Stimulated activated CD4-positive, alpha-beta T cell treated with anti-CD3 and anti-CD28 coated beads, Interleukin-4, amount 100 ng/mL, for 1 hour (primary cell): Measurements from ENCODE around the gene NRXN3.

Experiments used
- DNase-seq: peaks from one replicate; pipeline ENCODE4 v3.0.0-alpha.2; 2020

The NRXN3 gene

DNA sequence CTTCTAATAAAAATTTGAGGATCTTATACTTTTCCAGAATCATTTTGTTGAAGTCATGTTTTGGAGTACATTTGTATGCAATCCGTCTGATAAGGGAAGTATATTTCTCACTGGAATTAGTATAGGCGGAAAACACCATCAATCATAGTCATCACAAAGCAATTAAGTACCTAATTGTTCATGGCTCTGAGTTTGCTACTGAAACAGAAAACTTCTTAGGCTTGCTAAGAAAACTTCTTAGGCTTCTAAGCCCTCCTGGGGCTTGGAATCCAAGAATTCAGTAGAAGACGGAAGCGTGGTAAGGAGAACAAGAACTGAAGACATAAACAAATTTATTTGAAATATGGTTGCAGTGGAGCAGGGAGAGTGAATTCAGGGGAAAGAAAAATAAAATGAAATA, 1404.9 kb downstream of the NRXN3 start:
- DNase-seq: no peak

DNA sequence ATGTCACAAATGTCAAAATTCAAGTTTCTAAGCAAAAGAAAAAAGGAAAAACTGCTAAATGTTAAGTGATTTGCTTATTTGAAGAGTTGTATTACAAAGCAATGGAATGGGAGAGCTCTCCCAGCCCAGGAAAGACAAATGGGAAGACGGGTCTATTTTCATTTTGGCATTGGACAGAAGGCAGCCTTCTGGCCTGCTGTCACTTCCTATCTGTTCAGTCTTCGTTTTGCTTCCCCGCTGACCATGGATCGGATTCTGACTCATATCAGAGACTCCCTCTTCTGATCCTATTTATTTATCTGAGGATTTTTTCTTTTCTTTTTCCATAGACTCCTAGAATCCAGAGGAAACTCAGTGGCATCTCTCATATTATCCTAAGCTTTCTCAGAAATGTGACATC, 1406.3 kb downstream of the NRXN3 start:
- DNase-seq: no peak

DNA sequence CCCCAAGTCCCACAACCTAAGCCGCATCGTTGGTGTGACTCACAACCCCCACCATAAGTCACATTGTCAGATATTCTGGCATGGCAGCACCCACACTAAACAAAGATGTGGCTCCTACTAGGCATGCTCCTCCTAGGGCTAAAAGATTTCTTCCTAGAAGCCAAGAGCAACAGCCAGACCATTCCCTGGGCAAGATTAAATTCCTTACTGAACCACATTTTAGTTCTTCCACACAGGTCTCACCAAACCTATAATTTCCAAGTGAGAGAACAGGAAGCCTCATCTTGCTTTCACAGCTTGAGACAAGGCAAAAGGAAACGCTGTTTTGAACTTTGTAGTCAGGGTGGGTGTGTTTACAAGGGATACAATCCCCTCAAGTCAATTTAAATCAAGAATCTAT, 1408.3 kb downstream of the NRXN3 start:
- DNase-seq: no peak

DNA sequence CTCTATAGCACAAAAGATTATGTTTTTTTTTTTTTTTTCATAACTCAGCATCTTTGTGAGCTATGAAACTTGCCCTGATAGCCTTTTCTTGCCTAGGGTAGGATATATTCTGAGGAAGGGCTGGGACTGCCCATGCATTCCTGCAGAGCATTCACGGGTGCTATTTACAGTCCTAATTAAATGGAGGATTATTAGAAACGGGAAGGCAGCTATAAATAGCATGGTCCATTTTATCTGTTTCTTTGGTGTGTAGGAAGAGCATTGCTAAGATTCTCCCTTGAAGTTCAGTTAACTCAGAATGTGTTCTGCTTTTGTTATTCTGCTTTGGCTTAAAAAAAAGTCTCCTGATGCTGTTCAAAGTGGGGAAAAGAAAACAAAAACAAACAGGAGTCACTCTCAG, 1410.2 kb downstream of the NRXN3 start:
- no peak for DNase-seq

DNA sequence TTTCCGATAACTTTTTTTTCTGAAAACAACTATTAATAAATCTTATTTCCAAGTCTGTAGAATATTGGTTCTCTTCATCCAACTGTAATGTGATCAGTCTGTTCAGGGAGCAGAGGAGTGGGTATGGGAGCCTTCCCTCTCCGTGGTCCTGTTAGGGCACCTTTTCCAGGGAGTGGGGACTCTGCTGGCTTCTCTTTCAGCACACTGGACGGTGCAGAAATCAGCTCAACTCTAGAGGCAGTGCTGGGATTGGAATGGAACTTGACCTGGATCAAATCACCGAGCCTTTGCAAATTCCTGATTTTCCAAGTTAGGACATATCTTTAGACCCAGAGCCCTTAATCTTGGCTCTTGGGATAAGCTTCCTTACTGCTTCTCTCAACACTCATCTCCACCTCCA, 1410.7 kb downstream of the NRXN3 start:
- DNase-seq: no peak

DNA sequence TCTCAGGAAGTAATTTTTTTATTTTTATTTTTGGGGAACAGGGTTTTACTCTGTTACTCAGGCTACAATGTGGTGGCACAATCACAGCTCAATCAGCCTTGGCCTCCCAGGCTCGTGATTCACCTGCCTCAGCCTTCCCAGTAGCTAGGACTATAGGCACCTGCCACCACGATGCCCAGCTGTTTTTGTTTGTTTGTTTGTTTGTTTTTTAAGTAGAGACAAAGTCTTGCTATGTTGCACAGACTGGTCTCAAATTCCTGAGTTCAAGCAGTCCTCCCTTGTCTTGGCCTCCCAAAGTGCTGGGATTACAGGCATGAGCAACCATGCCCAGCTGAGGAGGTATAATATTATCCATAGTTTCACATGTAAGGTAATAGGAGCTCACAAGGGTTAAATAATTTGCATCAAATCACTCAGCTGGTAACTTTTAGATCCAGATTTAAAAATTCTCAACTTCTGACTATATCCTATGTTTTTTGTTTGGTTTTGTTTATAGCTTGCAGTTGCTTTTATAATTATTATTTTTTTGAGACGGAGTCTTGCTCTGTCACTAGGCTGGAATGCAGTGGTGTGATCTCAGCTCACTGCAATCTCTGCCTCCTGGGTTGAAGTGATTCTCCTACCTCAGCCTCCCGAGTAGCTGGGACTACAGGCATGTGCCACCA, 1411.9 kb downstream of the NRXN3 start:
- no peak for DNase-seq

DNA sequence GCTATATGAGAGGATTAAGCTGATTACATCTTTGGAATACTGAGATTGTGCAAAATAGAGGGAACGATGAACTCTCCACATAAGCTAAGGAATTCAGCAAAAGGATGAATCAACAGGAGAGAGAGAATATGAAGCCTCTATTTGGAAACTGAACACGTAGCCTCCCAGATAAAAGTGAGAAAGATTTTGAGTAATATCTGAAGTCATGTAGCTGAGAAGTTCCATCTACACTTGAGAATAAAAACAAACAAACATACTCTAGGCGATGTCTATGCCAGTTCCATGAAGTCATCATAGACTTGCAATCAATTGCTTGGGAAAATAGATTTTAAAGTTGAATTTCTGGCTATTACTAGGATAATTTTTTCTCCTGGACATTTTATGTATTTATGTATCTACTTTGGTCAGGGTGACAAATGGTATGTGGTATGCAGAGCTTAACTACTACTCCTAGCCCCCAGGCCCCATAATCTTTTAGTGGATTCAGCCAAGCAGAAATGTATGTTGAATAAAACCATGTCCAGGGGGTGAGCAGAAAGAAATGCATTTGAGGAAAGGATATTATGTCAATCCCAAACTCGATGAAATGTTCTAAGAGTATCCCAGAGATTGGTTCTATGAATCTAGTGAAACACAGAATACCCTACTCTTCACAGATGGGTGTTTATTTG, 1413.7 kb downstream of the NRXN3 start:
- DNase-seq: no peak

DNA sequence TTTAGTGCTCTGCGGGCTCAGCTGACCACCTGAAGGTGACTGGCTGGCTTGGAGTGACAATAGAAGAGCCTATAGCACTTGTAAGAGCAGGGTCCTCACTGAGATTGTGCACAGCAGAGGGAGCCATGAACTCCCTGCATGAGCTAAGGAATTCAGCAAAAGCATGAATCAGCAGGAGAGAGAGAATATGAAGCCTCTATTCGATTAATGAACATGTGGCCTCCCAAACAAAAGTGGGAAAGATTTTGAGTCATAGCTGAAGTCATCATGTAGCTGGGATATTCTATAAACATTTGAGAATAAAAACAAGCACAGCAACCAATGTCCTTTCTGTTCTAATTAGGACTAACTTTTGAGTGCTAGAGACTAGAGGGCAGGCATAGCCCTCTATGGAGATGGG, 1414.5 kb downstream of the NRXN3 start:
- DNase-seq: no peak

DNA sequence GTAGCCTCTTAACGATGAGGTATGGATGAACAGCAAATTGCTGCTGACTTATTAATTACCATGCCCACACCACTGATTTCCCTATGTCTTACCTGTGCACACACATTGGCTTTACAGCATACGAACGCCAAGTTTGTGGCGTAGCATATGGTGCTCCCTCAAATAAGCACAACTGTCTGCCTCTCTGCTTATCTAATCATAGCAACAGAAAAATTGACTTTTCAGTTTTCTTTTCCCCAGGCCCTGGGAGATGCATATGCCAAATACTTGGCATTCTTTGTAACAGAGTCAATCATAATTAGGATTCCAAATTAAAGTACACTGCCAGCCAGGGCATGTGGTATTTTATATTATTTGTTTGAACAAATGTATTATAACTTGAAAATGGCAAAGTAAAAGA, 1415.7 kb downstream of the NRXN3 start:
- DNase-seq: no peak

DNA sequence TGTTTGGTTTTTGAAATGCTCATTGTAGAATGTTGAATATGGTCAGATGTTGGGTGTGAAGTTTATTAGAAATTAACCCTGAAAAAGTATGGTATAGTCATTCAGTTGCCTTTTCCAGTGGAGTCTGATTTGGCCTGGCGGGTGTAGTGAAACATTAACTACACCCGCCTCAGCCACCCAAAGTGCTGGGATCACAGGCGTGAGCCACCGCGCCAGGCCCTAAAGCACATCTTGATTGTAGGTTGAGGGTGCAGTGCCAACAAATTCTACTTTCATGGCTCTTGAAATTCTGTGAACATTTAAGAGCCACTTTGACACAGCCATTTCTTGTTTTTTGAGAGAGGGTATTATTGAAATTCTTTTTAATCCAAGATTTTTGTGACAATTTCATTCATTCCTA, 1416.2 kb downstream of the NRXN3 start:
- DNase-seq: no peak

DNA sequence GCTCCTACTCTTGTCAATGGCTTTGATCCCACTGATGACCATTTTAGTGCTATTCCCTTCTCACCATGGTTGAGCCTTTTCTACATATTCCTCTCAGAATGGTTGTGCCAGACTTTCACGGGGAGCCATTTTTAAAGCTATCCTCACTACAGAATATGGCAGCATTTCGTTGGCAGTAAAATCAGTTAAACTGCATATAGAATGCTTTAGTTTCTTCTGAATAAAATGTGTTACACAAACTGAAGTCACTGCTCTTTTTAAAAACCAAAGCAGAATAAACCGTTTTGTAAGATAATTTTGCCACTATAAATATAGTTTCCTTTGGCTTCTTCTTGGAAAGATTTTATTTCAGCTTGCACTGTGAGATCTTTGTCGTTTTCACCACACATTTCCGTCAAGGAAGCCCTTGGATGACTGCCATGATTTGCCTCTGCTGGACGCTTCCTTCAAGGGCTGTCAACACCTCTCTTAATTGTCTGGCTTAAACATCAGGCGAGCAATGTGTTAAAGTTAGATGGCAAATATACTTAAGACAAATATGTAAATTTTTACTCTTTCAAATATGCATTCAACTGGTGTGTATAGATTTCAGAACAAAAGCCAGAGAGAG, 1416.9 kb downstream of the NRXN3 start:
- no peak for DNase-seq

DNA sequence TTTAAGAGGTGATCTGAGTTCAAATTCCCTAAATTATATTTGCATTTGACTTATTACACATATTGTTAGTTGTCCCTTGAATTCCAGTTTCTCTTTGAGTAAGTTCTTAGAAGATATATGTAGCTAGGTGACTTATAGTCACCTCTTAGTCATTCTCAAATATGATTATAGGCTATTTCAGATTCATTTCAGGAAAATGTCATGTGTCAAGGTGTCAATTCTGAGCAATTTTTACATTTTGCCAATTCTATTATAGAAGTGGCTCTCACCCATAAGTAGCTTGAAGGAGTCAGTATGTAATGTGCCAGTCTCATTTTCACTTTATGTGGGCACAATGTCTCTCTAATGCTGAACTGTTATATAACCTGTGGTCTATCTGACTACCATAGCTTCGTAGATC, 1417.7 kb downstream of the NRXN3 start:
- no peak for DNase-seq

DNA sequence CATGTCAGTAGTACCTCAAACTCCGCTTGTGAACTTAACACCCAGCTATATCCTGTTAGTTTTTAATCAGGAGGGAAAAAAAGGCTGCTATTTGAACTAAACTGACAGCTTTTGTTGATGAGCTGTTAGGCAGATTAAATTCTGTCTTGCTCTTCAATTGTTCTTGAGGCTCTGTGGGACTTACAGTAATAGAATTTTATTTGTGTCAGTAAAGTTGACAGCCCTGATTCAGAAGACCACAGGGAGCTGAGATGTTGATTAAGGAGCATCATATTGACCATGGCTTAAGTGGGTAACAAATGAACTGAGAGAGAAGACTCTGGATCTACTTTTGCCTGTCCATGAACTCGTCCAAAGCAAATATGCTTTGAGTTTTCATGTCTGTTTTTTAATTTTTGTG, 1418.2 kb downstream of the NRXN3 start:
- no peak for DNase-seq

DNA sequence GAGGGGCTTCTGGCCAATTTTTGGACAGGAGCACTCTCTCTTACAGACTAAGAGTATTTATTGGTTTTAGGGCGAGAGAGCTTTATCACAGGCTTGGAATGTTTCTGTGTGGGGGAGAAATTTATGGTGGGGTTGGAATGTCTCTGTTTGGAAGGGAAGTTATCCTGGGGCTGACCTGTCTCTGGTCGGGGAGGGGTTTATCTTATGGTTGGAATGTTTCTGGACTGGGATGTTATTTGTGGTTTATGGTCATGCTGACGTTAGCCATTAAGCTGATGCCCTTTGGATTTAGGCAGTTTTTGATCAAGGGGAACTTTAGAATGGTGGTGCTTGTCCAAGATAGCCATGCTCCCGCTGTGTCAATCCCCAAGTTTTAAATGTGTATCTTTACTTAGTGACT, 1426.4 kb downstream of the NRXN3 start:
- DNase-seq: no peak

DNA sequence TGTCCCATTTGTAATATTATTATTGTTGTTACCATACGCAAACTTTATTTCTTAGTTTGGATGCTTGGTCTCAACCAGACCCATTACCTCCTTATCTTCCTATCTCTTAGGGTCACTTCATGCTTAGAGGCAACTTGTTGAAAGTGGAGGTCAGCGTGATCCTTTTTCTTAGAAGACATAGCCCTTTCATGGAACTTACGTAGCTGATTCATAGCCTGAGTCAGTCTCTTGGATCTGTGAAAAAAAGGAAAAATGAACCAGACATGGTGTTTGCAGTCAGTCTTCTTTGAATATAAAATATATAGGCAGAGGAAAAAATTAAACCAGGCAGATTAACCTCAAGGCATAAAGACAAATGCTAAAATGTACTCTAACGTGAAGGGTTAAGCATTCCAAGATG, 1427.4 kb downstream of the NRXN3 start:
- DNase-seq: no peak

DNA sequence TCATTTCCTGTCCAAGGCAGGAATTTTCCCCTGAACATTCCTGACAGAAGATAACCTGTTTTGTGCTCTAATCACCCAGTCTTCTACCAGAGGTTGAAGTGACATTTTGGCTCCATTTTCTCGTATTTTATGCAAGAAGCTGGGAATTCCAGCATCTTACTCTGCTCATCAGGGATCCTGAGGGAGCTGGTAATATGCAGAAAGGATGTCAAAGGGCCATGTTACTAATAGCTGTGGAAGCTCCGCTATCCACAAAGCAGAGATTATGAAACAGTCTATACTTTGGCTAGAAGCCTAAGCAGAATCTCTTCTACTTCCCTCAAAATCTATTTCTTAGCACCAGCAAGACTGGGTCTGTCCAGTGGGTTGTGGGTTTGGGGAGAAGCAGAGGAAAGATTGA, 1428.2 kb downstream of the NRXN3 start:
- no peak for DNase-seq

DNA sequence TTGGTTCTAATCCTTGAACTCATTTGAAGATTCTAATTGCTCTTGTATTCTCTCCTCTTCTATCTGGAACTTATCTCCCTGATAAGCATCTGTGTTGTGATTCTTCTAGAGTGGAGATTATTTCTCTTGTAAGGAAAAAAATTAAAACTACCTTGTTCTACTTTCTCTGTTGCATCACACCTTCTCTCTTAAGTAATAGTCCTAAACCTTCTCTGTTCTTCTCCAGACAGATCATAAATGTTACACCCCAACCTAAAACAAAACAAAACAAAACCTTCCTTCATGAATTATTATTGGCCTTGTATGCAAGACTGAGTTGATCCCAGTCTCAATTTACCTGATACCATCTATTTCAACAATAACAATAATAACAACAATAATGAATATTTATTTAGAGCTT, 1429.1 kb downstream of the NRXN3 start:
- DNase-seq: no peak

DNA sequence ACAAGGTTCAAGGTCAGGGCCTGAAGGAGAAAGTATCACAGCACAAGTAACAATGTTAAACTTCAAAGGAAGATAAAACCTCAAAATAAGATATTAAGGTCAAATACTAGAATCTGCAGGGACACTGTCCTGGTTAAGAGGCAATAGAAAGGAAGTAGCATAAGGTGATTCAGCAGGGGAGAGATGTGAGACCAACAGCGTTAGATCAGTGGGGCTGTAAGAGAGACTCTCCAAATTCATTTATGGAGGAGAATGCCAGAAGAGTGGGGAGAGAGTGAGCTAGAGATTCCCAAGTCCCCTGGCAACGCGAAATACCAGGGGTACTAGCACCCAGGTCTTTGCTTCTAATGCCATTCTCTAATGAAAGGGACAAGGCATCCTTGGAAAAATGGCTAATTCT, 1430.2 kb downstream of the NRXN3 start:
- no peak for DNase-seq

DNA sequence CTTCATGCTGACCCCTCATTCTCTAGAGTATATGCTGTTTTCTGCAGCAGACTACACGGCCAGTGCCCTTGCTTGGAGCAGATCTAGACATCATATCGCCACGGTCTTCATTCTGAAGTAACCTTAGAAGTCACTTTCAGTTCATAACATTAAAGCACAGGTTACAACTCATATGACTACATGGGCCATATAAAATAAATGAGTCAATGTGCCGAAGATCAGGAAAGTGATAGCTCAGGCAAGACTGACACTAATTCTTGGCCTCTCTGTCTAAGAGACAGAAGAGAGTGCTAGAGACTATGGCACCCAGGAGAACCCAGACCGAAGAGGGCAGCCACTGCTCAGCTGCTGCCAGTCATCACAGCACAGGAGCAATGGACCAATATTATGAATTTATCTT, 1431.4 kb downstream of the NRXN3 start:
- DNase-seq: no peak

DNA sequence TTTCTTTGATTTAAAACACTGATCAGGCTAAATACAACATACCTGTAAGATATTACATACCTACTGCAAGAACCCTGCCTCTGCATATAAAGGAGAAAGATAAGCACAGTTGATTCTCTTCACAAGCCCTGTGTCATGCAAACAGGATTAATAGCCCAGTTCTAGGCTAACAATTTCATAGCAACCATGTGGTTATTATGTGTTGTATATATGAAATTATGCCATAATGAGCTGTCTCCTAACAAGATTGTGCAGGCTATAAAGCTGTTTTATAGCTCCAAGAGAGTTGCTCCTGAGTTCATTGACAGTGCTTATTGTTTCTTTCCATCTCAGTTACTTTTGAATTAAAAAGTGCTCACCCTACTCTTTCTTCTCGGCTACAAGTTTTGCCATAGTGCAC, 1431.9 kb downstream of the NRXN3 start:
- DNase-seq: no peak

DNA sequence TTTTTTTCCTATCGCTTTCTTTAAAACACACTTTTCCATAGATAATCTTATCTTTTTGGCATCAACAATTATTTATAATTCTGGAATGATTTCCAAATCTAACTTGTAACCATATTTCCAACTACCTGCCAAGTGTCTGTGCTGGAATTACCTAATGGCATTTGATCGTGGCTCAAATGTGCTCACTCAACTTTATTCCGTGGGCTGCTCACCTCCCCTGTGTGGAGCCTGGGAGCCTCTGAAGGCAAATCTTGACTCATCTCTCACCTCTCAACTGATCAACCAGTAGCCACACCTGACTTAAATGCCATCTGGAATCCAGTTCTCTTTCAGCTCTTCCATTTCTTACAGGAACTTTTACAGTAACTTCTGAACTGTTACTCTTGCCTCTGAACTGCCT, 1432.6 kb downstream of the NRXN3 start:
- DNase-seq: no peak

DNA sequence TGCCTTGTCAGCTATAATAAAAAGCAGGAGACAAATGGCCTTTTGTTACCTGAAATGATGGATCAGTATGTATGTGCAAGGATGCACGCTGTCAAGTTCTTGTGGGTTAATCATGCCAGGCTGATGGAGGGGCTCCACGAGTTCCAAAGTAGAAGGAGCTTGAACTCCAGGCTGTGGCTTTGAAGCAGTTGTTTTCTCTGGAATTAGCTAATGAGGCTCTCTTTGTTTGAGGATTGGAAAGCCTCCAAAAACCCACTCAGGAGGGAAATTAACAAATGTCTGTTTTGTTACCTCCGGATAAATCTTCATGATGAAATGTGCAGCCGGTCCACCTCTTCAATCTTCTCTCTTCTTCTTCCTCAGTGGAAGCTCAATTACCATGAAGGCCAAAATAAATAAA, 1435.7 kb downstream of the NRXN3 start:
- DNase-seq: no peak

DNA sequence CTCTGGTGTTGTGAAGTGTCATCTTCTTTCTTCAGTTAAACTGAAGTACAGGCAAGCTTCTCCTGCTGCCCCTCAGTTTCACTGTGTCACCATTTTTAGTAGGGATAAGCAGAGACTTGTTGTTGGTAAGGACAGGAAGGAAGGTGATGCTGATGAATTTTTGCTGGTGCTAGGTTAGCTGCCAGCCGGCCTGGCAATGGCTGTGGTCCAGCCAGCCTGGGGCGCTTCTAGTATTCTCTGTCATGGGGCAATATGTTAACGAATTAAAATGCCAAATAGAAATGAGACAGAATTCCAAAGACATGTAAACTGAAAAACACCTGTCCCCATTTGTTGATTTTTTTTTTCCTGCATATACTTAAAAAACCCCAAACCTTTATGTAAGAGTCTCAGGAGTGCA, 1438.3 kb downstream of the NRXN3 start:
- no peak for DNase-seq

DNA sequence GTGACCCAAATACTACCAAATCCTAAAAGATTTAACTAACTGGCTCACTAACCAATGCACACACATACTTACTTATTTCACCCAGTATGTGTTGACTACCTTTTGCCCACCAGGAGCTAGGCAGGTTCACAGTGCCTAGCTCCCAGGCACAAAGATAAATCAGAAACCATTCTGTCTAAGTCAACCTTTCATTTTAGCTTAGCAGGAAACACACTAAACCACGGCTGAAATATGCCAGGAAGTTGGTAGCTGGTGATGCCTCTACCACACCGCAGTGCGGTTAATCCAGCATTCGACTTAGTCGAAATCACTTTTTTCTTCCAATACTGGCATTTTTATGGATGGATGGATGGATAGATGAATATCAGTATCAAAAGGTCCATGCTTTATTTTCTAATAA, 1443.5 kb downstream of the NRXN3 start:
- no peak for DNase-seq

DNA sequence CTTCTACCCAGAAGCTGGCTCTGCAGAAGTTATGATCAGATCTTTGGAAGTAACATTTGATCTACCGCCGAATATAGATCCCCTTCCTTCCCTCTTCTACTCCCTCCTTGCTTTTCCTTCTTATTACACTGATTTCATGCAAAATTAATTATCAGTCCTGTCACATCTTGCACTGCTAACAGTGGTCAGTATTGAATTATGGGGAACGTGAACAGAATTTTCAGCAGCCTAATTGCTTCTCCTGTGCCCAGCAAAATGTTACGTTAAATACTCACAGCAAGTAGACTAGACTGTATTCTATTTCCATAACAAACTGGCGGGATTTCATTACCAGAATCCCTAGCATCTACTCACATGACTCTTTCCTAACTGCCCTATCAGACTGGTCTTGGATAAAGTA, 1444.3 kb downstream of the NRXN3 start:
- DNase-seq: no peak
